ENCODE data around the gene STK16.
A peak's percentile ranks its signal among the peaks of the same experiment; 100 is the strongest.

DNA sequence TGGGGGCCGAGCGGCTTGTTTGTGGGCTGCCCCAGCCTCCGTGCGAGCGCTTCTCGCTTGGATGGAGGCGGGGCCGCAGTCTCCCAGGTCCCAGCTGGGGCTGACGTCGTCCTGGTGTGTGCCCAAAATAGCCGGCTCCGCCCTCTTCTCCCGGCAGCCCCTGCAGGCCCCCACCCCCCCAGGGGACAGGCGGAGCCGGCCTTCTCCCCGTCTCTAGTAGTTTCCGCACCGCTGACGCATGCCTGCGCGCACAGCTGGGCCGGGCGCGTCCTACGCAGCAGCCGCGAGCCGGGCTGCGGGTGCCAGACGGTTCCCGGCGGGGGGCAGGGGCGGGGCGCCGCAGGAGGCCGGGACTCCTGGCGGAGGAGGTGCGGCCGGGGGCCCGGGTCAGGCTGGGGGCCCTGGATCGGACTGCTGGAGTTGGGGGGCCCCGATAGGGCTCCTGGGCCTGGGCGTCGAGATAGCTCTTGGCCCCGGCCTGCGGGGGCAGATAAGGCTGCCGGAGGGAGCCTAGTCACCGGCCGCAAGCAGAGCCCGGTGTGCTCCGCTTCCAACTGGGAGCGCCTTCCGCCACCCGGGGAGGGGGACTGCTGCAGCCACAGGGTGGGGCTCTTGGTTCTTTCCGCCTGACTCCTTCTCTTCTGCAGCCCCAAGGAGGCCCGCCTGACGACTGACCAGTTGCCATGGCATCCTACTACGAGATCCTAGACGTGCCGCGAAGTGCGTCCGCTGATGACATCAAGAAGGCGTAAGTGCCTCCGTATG, 34.1 kb downstream of the STK16 start, which contains the start of gene DNAJB2:
- TF ChIP-seq YY1 (IDR thresholded peaks at IDR 0.05; ENCODE audit: low read depth) (peak; percentile 61), ZBTB7A (IDR thresholded peaks at IDR 0.05; ENCODE audit: low read depth) (no peak; the same call in 1 of the 2 replicates), CEBPB (IDR thresholded peaks at IDR 0.05) (peak; percentile 15; the same call in 1 of the 2 replicates), CREB1 (IDR thresholded peaks at IDR 0.05; ENCODE audit: low read depth) (peak; percentile 80)
